Activated naive CD8-positive, alpha-beta T cell treated with anti-CD3 and anti-CD28 coated beads for 36 hours (primary cell): Measurements from ENCODE around the gene WDR33. TPM values are rescaled to one million over a fixed set of nuclear protein-coding genes. Genes with fewer than 3 reads are reported as not detected.

Experiments used
- DNase-seq: peaks from one replicate; pipeline ENCODE4 v3.0.0; 2021
- H3K27ac Mint-ChIP-seq: one replicate; pipeline ENCODE4 v1.8.0; 2022; ENCODE audit warnings: mild to moderate bottlenecking, moderate library complexity, mixed read lengths
- H3K27me3 Mint-ChIP-seq: one replicate; pipeline ENCODE4 v1.8.0; 2022; ENCODE audit warnings: mild to moderate bottlenecking, mixed read lengths
- H3K36me3 Mint-ChIP-seq: one replicate; pipeline ENCODE4 v1.8.0; 2021; ENCODE audit warnings: mild to moderate bottlenecking, mixed read lengths
- H3K4me1 Mint-ChIP-seq: one replicate; pipeline ENCODE4 v1.8.0; 2021; ENCODE audit warnings: mixed read lengths
- H3K4me3 Mint-ChIP-seq: one replicate; pipeline ENCODE4 v1.8.0; 2022; ENCODE audit warnings: mild to moderate bottlenecking, moderate library complexity, mixed read lengths
- H3K9me3 Mint-ChIP-seq: one replicate; pipeline ENCODE4 v1.8.0; 2022; ENCODE audit warnings: mixed read lengths
- total RNA-seq, 2 experiments: library from RNA; stranded (reverse); gene quantifications; one replicate each; pipeline ENCODE4 v1.2.3, GENCODE V29; 2021

WDR33 gene
- total RNA-seq, 2 experiments from 2014 or later, result 76.5 to 82.5 TPM

- no peak for DNase-seq
- Mint-ChIP-seq H3K36me3 (peaks cover 4% of the 10 kb centered on the region), H3K27me3 (no peaks in the 10 kb centered on the region), H3K27ac (no peak overlapping the region), H3K4me3 (no peak overlapping the region), H3K9me3 (peaks cover 10% of the 10 kb centered on the region), H3K4me1 (no peaks in the 10 kb centered on the region)
These were observed 125.4 kb downstream of the WDR33 start for GRCh38 chr2:127685410-127686080.

- no peak for DNase-seq
- no peaks in the 10 kb centered on the region for H3K4me1 Mint-ChIP-seq
- H3K27me3 Mint-ChIP-seq, result no peaks in the 10 kb centered on the region
- peaks cover 4% of the 10 kb centered on the region for H3K9me3 Mint-ChIP-seq
- H3K36me3 Mint-ChIP-seq, result no peaks in the 10 kb centered on the region
- H3K4me3 Mint-ChIP-seq, result no peak overlapping the region
- no peak overlapping the region for H3K27ac Mint-ChIP-seq
These were observed 127.2 kb downstream of the WDR33 start for GRCh38 chr2:127683757-127684156.

GRCh38 chr2:127683056-127683455, 127.9 kb downstream of the WDR33 start:
- no peak for DNase-seq
- Mint-ChIP-seq H3K4me1 (no peaks in the 10 kb centered on the region), H3K27me3 (no peaks in the 10 kb centered on the region), H3K4me3 (no peak overlapping the region), H3K27ac (no peak overlapping the region), H3K36me3 (no peaks in the 10 kb centered on the region), H3K9me3 (no peaks in the 10 kb centered on the region)

- no peak overlapping the region for H3K27ac Mint-ChIP-seq
- no peaks in the 10 kb centered on the region for H3K9me3 Mint-ChIP-seq
- no peaks in the 10 kb centered on the region for H3K36me3 Mint-ChIP-seq
- no peak overlapping the region for H3K4me3 Mint-ChIP-seq
- peaks cover 3% of the 10 kb centered on the region for H3K27me3 Mint-ChIP-seq
- no peak for DNase-seq
- H3K4me1 Mint-ChIP-seq, result no peaks in the 10 kb centered on the region
These were observed 128.8 kb downstream of the WDR33 start for GRCh38 chr2:127681976-127682857.

GRCh38 chr2:127681288-127681804, 129.6 kb downstream of the WDR33 start:
- no peaks in the 10 kb centered on the region for H3K36me3 Mint-ChIP-seq
- no peak overlapping the region for H3K27ac Mint-ChIP-seq
- no peaks in the 10 kb centered on the region for H3K9me3 Mint-ChIP-seq
- DNase-seq, result no peak
- H3K4me3 Mint-ChIP-seq, result no peak overlapping the region
- H3K27me3 Mint-ChIP-seq, result peaks cover 7% of the 10 kb centered on the region
- no peaks in the 10 kb centered on the region for H3K4me1 Mint-ChIP-seq

GRCh38 chr2:127680706-127681287, 130.2 kb downstream of the WDR33 start:
- no peak overlapping the region for H3K4me3 Mint-ChIP-seq
- H3K4me1 Mint-ChIP-seq, result peaks cover under 1% of the 10 kb centered on the region
- no peaks in the 10 kb centered on the region for H3K36me3 Mint-ChIP-seq

GRCh38 chr2:127679680-127680361, 131.2 kb downstream of the WDR33 start:
- no peak for DNase-seq
- no peak overlapping the region for H3K27ac Mint-ChIP-seq
- peaks cover 15% of the 10 kb centered on the region for H3K27me3 Mint-ChIP-seq
- H3K36me3 Mint-ChIP-seq, result no peaks in the 10 kb centered on the region
- no peaks in the 10 kb centered on the region for H3K9me3 Mint-ChIP-seq
- H3K4me1 Mint-ChIP-seq, result peaks cover 1% of the 10 kb centered on the region
- H3K4me3 Mint-ChIP-seq, result no peak overlapping the region

More at GRCh38 chr2:127680706-127681287, 130.2 kb downstream of the WDR33 start:
- Mint-ChIP-seq H3K9me3 (no peaks in the 10 kb centered on the region), H3K27me3 (peaks cover 12% of the 10 kb centered on the region), H3K27ac (no peak overlapping the region)
- no peak for DNase-seq

- Mint-ChIP-seq H3K27ac (no peak overlapping the region), H3K27me3 (peaks cover 22% of the 10 kb centered on the region)
These were observed 132.0 kb downstream of the WDR33 start for GRCh38 chr2:127678991-127679390.

GRCh38 chr2:127678531-127678930, 132.4 kb downstream of the WDR33 start:
- H3K36me3 Mint-ChIP-seq, result no peaks in the 10 kb centered on the region
- peaks cover 5% of the 10 kb centered on the region for H3K4me1 Mint-ChIP-seq
- H3K27ac Mint-ChIP-seq, result no peak overlapping the region
- no peak overlapping the region for H3K4me3 Mint-ChIP-seq
- H3K9me3 Mint-ChIP-seq, result no peaks in the 10 kb centered on the region
- peaks cover 26% of the 10 kb centered on the region for H3K27me3 Mint-ChIP-seq
- DNase-seq, result no peak

More at GRCh38 chr2:127678991-127679390, 132.0 kb downstream of the WDR33 start:
- H3K4me1 Mint-ChIP-seq, result peaks cover 5% of the 10 kb centered on the region
- no peaks in the 10 kb centered on the region for H3K36me3 Mint-ChIP-seq
- no peak for DNase-seq
- no peak overlapping the region for H3K4me3 Mint-ChIP-seq
- no peaks in the 10 kb centered on the region for H3K9me3 Mint-ChIP-seq

GRCh38 chr2:127676906-127677305, 134.1 kb downstream of the WDR33 start:
- Mint-ChIP-seq H3K36me3 (no peaks in the 10 kb centered on the region), H3K4me3 (no peak overlapping the region), H3K27me3 (peaks cover 40% of the 10 kb centered on the region), H3K9me3 (no peaks in the 10 kb centered on the region), H3K27ac (no peak overlapping the region), H3K4me1 (peaks cover 5% of the 10 kb centered on the region)
- no peak for DNase-seq

GRCh38 chr2:127675331-127676261, 135.4 kb downstream of the WDR33 start, which contains the start of gene LIMS2:
TSS of gene LIMS2 (minus strand) at chr2:127675530. CDS start at chr2:127675024, 506 bp downstream.
- peaks cover 41% of the 10 kb centered on the region for H3K27me3 Mint-ChIP-seq
- DNase-seq, result no peak
- H3K4me3 Mint-ChIP-seq, result peak within 1 kb of the TSS; percentile 68
- H3K9me3 Mint-ChIP-seq, result no peaks in the 10 kb centered on the region
- H3K36me3 Mint-ChIP-seq, result no peaks in the 10 kb centered on the region
- H3K4me1 Mint-ChIP-seq, result peaks cover 5% of the 10 kb centered on the region
- no peak within 1 kb of the TSS for H3K27ac Mint-ChIP-seq

GRCh38 chr2:127674241-127675209, 136.4 kb downstream of the WDR33 start:
- peak; percentile 36 for DNase-seq
- H3K4me1 Mint-ChIP-seq, result peaks cover 5% of the 10 kb centered on the region
- H3K9me3 Mint-ChIP-seq, result no peaks in the 10 kb centered on the region
- peak overlapping the region; percentile 68 for H3K4me3 Mint-ChIP-seq
- H3K36me3 Mint-ChIP-seq, result no peaks in the 10 kb centered on the region
- H3K27ac Mint-ChIP-seq, result no peak overlapping the region
- peaks cover 52% of the 10 kb centered on the region for H3K27me3 Mint-ChIP-seq
